ENCODE data around the gene JAK3. TPM values are rescaled to one million over a fixed set of nuclear protein-coding genes. Genes with fewer than 3 reads are reported as not detected.

The JAK3 gene
- total RNA-seq, 1 experiment from 2014 or later, result not detected

DNA sequence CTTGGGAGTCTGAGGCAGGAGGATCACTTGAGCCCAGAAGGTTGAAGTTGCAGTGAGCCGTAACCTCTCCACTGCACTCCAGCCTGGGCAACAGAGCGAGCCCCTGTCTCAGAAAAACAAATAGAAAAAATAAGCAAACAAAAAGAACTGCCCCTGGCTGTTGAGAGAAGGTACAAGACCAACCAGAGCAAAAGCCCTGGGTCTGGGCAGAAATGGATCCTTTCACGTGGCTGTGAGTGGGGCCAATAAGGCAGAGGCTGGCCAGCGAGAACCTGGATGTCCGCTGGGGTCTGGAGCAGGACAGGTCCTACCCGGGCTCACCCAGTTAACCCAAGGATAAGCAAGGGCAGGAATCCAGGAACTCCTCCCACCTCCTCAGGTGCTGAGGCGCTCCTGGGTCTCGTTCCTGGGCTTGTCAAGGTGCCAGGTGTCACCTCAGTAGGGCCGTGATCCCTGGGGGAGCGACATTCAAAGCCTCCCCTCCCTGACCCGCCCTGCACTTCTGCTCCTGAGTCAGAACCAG, 19.2 kb upstream of the JAK3 start:
- intact Hi-C loops (cut with micrococcal nuclease; ENCODE audit: unreplicated experiment), result no loop called here
- Mint-ChIP-seq H3K27me3 (ENCODE audit: unreplicated experiment) (no peaks in the 10 kb centered on the region), H3K9me3 (ENCODE audit: low read depth, unreplicated experiment) (no peaks in the 10 kb centered on the region), H3K36me3 (ENCODE audit: insufficient read depth, unreplicated experiment) (peaks cover 50% of the 10 kb centered on the region), H3K4me1 (ENCODE audit: low read depth, unreplicated experiment) (no peaks in the 10 kb centered on the region), H3K27ac (ENCODE audit: unreplicated experiment) (no peak overlapping the region), H3K4me3 (ENCODE audit: low read depth, unreplicated experiment) (no peak overlapping the region)
- TF ChIP-seq, protein P1, sequence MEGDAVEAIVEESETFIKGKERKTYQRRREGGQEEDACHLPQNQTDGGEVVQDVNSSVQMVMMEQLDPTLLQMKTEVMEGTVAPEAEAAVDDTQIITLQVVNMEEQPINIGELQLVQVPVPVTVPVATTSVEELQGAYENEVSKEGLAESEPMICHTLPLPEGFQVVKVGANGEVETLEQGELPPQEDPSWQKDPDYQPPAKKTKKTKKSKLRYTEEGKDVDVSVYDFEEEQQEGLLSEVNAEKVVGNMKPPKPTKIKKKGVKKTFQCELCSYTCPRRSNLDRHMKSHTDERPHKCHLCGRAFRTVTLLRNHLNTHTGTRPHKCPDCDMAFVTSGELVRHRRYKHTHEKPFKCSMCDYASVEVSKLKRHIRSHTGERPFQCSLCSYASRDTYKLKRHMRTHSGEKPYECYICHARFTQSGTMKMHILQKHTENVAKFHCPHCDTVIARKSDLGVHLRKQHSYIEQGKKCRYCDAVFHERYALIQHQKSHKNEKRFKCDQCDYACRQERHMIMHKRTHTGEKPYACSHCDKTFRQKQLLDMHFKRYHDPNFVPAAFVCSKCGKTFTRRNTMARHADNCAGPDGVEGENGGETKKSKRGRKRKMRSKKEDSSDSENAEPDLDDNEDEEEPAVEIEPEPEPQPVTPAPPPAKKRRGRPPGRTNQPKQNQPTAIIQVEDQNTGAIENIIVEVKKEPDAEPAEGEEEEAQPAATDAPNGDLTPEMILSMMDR (IDR thresholded peaks at IDR 0.05; ENCODE audit: unreplicated experiment), result no peak
- CTCF ChIA-PET, result no interaction called here
- DNase-seq, result no peak
- no TSS peak for BruUV-seq (replicated peaks)

DNA sequence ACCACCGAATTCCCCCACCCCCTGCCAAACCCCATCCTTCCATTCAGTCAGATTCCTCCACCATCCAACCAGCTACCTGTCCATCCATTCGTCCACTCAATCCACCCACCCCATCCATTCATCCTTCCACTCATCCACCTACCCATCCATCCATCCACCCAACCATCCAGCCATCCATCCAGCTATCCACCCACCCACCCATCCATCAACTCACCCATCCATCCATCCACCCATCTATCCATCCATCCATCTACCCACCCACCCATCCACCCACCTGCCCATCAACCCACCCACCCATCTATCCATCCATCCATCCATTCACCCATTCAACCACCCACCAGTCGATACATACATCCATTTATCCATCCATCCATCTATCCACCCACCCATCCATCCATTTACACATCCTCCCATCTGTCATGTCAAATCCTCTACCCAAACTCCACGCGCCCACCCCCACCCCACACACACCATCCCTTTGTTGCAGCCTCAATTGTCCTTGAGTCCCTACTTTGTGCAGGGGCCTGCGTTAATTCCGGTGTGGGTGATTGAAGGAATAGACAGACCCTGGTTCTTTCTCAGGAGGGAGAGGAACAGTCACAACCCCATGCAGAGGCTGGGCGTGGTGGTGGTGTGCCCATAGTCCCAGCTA, 18.7 kb upstream of the JAK3 start:
- Mint-ChIP-seq H3K27me3 (ENCODE audit: unreplicated experiment) (no peaks in the 10 kb centered on the region), H3K4me3 (ENCODE audit: low read depth, unreplicated experiment) (no peak overlapping the region), H3K36me3 (ENCODE audit: insufficient read depth, unreplicated experiment) (peaks cover 55% of the 10 kb centered on the region), H3K27ac (ENCODE audit: unreplicated experiment) (no peak overlapping the region), H3K9me3 (ENCODE audit: low read depth, unreplicated experiment) (no peaks in the 10 kb centered on the region), H3K4me1 (ENCODE audit: low read depth, unreplicated experiment) (no peaks in the 10 kb centered on the region)
- TF ChIP-seq, protein P1 (IDR thresholded peaks at IDR 0.05; ENCODE audit: unreplicated experiment), result no peak
- intact Hi-C loops (cut with micrococcal nuclease; ENCODE audit: unreplicated experiment), result no loop called here
- no peak for DNase-seq
- CTCF ChIA-PET, result no interaction called here
- no TSS peak for BruUV-seq (replicated peaks)

DNA sequence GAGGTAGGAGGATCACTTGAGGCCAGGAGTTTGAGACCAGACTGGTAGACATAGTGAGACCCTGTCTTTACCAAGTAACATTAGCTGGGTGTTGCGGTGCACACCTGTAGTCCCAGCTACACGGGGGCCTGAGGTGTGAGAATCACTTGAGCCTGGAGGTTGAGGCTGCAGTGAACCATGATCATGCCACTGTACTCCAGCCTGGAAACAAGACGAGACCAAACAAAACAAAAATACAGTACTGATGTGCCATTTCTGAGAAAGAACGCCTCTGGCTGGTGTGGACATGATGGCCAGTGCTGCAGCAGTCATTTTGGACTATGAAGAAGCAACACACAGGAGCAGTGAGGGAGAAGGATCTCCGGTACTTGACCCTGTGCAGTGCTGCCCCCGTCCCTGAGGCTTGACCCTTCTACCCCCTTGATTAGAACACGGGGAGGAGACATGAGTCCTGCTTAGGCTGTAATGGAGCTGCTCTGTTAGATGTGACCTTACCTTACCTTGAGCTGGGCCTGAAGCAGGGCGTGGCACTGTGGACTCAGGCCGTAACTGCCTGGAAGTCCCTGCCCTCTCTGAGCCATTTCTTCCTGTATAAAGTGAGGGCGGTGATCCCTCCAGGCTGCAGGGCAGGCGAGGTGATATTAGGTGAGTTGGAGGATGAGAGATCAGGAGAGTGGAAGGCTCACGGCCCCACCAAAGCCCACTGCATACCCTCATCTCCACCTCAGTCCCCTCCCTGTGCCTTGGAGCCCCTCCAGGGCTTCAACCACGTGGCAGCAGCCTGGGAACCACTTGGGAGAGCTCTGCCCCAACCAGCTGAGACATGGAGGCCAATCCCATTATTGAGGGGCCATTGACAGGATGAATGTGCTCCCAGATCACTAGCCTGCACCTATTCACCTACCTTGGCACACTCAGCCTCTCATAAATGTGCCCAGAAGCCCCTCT, 17.9 kb upstream of the JAK3 start:
- Mint-ChIP-seq H3K27me3 (ENCODE audit: unreplicated experiment) (no peaks in the 10 kb centered on the region), H3K27ac (ENCODE audit: unreplicated experiment) (no peak overlapping the region), H3K9me3 (ENCODE audit: low read depth, unreplicated experiment) (no peaks in the 10 kb centered on the region), H3K4me3 (ENCODE audit: low read depth, unreplicated experiment) (no peak overlapping the region), H3K4me1 (ENCODE audit: low read depth, unreplicated experiment) (no peaks in the 10 kb centered on the region), H3K36me3 (ENCODE audit: insufficient read depth, unreplicated experiment) (peaks cover 63% of the 10 kb centered on the region)
- BruUV-seq (replicated peaks), result no TSS peak
- TF ChIP-seq, protein P1 (IDR thresholded peaks at IDR 0.05; ENCODE audit: unreplicated experiment), result no peak
- intact Hi-C loops (cut with micrococcal nuclease; ENCODE audit: unreplicated experiment), result no loop called here
- DNase-seq, result peak; percentile 21
- CTCF ChIA-PET, result no interaction called here

DNA sequence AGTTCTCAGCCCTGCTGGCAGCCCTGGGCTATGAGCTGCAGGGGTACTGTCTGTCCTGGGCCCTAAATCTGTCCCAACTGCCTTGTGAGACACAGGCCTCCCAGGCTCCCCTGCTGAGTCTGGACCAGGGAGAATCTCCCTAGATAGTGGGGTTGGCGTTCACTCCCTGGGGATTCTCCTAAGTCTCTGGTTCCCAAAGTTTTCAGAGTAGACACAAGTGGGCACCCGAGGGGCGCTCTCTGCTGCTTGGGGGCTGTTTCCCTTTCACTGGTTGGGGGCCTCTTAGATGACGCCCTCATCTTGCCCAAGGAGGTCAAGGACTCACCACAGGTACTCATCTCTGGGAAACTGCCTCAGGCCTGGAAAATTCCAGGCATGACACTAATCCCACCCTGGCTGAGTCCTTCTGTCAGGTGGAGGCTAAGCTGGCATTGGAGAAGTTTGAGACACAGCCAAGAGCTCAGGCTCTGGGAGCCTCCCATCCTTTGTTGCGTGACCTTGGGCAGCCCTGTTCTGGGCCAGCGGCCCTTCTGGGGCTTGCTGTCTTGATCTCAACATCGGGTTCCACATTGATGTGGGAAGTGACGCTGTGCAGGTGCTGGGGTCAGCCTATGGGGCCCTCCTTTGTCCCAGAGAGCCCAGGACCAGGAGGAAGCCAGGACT, 15.9 kb upstream of the JAK3 start:
- intact Hi-C loops (cut with micrococcal nuclease; ENCODE audit: unreplicated experiment), result no loop called here
- Mint-ChIP-seq H3K4me3 (ENCODE audit: low read depth, unreplicated experiment) (no peak overlapping the region), H3K27me3 (ENCODE audit: unreplicated experiment) (no peaks in the 10 kb centered on the region), H3K9me3 (ENCODE audit: low read depth, unreplicated experiment) (no peaks in the 10 kb centered on the region), H3K27ac (ENCODE audit: unreplicated experiment) (no peak overlapping the region), H3K36me3 (ENCODE audit: insufficient read depth, unreplicated experiment) (peaks cover 77% of the 10 kb centered on the region), H3K4me1 (ENCODE audit: low read depth, unreplicated experiment) (peaks cover 10% of the 10 kb centered on the region)
- BruUV-seq (replicated peaks), result no TSS peak
- CTCF ChIA-PET, result no interaction called here
- TF ChIP-seq, protein P1 (IDR thresholded peaks at IDR 0.05; ENCODE audit: unreplicated experiment), result no peak
- DNase-seq, result no peak
